ENCODE results near the gene MYRF.

Gene MYRF

DNA sequence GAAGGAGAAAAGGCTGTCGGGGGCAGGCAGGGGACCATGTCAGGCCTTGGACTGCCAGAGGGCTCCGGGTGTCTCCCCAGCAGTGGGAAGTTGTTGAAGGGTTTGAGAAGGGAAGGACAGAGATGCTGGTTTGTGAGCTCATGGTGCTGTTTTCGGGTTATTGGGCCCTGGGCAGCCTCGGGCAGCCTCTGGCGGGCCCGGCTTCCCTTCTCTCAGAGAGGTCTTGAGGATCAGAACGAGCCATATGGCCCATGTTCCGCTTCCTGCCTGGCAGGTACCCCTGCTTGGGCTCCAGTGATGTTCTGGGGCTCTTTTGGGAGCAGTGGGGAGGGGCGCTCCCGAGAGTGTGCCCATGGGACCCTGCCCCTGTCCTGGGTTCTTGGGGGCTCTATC is 9.8 kb downstream of the MYRF start:
- no peak for DNase-seq

DNA sequence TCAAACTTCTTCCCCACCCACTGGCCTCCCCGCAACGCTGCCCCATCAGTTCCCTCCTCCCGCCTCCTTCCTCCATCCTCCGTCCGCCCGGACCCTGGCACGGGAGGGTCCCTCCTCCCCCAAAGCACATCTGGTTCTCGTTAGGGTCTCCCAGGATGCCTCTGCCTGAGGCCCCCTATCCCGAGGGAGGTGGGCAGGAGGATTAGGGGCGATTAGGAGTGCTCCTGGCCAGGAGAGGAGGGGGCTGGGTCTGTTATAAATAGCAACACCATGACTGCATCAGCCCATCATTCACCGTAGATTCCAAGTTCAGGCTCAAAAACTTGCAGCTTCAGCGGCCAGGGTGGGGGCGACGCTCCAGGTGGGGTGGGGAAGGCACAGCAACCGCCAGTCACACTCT is 10.4 kb downstream of the MYRF start:
- no peak for DNase-seq

DNA sequence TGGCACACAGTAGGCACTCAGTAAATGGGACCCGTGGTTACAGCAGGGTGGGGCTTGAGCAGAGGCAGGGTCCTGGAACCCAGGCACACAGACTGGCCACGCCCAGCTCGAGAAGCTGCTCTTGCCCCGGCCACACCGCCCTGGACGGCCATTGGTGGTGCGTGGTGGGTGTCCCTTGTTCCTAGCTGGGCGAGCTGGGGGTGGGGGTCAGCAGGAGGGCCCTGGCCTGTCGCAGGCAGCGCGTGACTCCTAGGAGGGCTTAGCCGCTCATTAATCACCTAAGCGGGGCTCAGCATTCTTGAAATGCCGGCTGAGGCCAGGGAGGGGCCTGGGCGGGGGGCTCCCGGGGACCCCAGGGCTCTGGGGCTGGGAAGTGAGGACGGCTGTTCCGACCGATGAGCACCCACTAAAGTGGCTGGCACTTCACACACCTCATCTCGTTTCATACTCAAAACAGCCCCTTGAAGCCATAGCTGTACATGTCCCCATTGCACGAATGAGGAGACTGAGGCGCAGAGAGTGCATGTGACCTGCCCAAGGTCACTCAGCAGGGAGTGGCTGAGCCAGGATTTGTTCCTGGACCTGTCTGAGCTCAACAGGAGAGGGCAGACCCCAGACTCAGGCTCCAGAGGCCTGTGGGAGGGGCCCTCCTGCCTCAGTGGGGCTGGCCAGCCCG is 11.6 kb downstream of the MYRF start:
- no peak for DNase-seq

GRCh38 chr11:61764606-61765260 is 12.3 kb downstream of the MYRF start:
- DNase-seq = no peak

GRCh38 chr11:61765550-61766253 is 13.3 kb downstream of the MYRF start:
- no peak for DNase-seq

- no peak for DNase-seq
These were observed 14.0 kb downstream of the MYRF start for GRCh38 chr11:61766353-61766841.

- DNase-seq = no peak
These were observed 16.1 kb downstream of the MYRF start for GRCh38 chr11:61768376-61769076.

DNA sequence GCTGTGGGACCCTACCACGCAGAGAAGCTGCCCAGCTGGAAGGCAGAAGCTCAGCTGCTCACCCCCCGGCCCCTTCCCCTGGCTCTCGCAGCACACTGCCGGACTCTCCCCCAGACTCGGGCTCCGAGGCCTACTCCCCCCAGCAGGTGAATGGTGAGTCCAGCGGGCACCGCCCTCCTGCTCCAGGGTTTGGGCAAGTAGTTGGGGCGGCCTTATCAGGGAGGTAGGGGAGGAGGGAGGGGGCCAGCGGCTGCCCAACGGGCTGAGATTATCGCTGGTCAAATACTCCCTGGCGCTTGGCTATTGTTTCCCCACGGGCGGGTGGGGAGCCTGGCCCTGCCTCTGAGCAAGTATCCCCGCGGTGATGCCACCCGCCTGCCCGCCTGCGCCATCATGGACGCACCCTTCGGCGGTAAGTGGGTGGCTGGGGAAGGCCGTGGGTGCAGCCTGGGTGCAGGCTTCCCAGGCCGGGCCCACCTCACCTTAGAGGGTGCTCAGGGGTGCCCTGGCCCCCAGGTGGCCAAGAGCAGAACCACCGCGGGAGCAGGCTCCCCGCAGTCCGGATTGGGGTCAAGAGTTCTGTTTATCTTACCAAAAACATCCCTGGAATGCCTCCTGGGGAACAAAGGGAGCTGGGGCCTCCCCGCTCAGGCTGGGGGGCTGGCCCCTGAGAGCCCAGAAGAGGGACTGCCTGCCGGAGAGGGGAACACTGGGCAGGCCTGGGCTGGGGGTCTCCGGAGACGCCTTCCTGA is 16.9 kb downstream of the MYRF start:
- no peak for DNase-seq

DNA sequence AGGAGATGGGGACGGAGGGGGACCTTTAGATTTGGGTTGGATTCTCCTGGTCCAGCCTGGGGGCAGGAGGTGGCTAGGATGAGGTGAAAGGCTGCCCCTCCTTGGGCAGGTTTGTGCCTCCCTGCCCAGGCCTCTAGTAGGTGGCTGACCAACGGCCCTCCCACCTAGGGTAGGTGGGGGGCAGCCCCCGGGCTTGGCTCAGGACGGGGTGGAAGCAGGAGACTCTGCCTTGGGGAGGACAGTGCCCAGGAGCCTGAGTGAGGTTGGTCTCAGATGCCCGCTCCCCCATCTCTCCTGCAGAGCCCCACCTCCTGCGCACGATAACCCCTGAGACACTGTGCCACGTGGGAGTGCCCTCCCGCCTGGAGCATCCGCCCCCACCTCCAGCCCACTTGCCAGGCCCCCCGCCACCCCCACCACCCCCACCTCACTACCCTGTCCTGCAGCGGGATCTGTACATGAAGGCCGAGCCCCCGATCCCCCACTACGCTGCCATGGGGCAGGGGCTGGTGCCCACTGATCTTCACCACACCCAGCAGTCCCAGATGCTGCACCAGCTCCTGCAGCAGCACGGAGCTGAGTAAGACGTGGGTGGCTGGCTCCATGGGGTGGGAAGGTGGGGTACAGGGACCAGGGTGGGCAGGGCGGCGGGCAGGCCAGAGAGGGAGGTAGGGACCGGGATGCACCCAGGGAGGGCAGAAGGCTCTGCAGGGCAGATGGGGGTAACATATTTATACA is 17.7 kb downstream of the MYRF start:
- no peak for DNase-seq

GRCh38 chr11:61771195-61771894 is 18.9 kb downstream of the MYRF start:
- no peak for DNase-seq

- no peak for DNase-seq
These were observed 19.6 kb downstream of the MYRF start for GRCh38 chr11:61771985-61772455.

- no peak for DNase-seq
These were observed 20.9 kb downstream of the MYRF start for GRCh38 chr11:61773356-61773755.

DNA sequence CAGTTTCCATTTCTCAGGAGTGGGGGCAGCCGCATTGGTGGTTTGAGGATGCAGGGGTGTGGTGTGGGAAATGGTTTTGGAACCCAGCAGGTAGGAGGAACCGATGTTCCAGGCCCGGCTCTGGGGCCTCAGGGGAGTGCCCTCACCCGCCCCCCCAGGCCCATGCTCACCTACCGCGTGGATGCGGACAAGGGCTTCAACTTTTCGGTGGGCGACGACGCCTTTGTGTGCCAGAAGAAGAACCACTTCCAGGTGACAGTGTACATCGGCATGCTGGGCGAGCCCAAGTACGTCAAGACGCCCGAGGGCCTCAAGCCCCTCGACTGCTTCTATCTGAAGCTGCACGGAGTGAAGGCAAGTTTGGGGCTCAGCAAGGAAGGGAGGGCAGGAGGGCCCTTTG is 21.4 kb downstream of the MYRF start:
- DNase-seq = no peak

GRCh38 chr11:61774411-61774810 is 22.0 kb downstream of the MYRF start:
- DNase-seq = no peak

DNA sequence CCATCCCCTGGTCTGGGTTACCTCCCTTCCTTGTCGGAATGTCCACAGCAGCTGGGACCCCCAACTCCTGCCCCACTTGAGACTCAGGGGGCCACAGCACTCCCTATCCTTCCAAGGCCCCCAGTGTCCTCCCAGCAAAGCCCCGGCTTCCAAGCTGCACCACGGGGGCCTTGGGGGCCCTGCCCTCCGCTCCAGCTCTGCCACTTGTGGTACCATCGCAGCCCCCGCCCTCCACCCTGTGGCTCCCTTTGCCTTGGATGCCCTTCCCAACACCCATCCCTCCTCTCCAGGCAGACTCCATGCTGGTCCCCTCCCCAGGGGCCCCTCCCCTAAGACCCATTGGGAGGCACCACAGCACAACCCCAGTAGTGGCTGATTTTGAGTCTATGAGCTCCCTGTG is 22.7 kb downstream of the MYRF start:
- DNase-seq = no peak

GRCh38 chr11:61775606-61776554 is 23.4 kb downstream of the MYRF start:
- no peak for DNase-seq

GRCh38 chr11:61776561-61777075 is 24.2 kb downstream of the MYRF start:
- DNase-seq = no peak

DNA sequence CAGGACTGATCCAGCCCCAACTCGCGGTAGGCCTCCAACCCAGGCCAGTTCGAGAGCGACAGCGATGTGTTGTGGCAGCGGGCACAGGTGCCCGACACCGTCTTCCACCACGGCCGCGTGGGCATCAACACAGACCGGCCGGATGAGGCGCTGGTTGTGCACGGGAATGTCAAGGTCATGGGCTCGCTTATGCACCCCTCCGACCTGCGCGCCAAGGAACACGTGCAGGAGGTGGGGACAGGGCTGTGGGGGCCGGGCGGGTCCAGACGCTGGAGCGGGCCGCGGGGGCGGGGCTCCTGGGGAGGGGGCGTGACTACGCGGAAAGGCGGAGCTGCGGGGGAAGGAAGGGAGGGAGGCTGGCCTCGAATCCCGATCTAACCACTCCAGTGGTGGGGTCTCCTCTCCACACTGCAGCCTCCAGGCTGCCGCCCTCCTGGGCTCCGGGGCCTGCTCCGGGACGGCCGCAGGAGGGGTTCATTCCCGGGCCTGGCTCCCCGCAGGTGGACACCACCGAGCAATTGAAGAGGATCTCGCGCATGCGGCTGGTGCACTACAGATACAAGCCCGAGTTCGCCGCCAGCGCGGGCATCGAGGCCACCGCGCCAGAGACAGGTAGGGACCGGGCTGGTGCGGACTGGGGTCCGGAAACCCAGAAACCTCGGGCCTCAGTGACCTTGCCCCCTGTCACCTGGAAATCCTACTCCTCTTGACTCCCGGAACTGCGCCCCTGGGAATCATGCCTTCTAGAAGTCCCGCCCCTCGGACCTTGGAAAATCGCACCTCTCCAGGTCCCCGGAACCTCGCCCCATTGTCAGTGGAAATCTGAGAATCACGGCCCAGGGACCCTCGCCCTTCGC is 25.0 kb downstream of the MYRF start:
- DNase-seq = no peak

All from T1000 (cell line).